Stimulated activated CD8-positive, alpha-beta memory T cell treated with anti-CD3 and anti-CD28 coated beads, Interleukin-7, amount 100 ng/mL, for 24 hours (primary cell): Measurements from ENCODE around the gene PRSS38.

Experiments
- DNase-seq: peaks from one replicate; pipeline ENCODE4 v3.0.0-alpha.2; 2020; ENCODE audit warnings: low read depth

Gene PRSS38

DNA sequence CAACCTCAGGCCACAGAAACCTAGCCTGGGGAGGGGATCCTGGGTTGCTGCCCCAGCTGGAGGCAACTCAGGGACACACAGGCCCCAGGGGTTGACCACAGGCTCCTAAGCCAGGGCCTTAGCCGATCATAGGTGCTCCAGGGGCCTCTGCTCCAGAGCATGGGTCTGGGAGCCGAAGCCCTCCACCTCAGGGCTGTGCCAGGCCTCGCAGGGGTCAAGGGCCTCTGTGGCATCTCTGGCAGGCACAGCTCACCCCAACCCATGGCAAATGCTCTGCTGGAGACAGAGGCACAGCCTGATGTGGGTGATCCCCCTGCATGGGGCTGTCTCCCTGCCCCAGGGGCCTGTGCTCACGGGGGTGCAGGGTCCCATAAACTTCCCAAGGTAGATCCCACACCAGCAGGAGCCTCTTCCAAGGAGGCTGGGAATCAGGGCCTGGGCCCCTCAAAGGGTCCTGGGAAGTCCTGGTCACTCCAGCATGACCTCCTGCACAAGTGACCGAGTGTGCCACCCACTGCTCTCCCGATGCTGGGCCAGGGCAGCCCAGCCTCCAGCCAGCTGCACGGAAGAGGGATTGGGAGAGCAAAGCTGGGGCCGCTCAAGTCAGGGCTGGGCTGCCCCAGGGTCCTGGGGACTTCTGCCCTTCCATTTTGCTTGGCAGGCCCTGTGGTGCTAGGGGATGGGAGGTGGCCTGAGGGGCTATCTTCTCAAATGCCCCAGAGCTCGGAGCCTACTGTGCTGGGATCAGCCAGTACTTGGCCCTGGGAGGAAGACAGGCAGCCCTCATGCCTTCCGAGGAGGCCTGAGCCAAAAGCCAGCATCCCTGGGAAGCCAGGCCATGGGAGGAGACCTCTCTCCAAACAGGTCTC, 22.2 kb upstream of the PRSS38 start:
- DNase-seq = no peak

DNA sequence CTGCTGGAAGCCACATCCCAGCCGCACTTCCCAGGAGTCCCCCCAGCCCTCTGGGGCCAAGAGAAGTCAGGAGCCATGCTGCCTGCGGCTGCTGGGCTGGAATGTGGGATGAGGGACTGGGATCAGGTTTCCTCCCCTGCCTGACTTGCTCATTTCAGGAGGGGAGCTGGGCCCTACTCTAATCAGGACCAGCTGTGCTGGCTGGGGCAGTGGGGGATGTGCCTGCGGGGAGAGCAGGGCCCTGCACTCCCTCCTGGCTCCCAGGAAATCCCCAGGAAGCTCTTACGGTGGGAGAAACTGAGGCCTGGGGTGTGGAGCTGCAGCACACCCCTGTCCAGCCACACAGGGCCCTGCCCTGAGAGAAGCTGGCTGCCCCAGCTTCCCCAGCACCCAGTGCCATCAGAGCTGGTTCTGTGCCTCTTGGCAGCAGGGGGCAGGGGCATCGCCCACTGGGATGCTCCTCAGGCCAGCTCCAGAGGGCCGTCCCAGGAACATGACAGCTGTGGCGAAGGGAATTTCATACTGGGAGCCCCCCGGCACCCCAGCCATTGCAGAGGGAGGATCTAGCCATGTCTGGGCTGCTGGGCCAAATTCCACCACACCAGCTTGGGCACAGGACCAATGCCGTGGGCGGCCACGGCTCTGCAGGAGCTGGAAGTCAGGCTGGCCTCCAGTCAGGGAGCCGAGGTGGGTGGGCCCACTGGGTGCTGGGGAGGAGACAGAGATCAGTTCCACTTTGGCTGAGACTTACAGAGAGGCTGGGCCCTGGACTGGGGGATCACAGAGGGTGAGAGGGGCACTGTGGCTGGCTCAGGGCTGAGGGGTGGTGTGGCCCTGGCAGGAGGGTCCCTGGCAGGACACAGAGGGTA, 21.3 kb upstream of the PRSS38 start:
- no peak for DNase-seq

GRCh38 chr1:227794817-227795192, 20.7 kb upstream of the PRSS38 start:
- no peak for DNase-seq

- no peak for DNase-seq
These were observed 19.7 kb upstream of the PRSS38 start for GRCh38 chr1:227795732-227796131.

DNA sequence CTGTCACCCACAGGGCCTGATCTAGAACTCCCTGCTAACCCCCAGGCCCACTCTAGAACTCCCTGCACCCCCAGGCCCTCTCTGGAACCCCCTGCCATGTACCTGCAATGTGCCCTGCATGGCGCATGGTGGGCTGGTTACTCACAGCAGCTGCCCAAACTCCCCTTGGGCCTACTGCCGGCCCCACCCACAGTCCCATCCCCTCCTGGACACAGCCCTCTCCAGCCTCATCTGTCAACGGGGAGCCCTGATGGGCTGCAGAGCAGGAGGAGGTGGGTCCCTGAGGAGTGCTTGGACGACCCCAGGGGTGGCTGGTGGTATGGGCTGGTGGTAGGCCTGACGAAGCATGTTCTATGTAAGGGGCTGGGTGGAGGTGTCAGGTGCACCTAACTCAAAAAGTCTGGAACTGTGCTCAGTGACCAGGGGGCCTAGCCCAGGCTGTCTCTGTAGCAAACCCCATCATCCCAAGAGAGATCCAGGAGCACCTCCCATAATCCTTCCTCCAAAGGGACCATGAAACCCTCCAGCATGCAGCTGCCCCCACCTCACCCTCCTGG, 19.0 kb upstream of the PRSS38 start:
- no peak for DNase-seq

- no peak for DNase-seq
These were observed 18.3 kb upstream of the PRSS38 start for GRCh38 chr1:227797144-227797543.

DNA sequence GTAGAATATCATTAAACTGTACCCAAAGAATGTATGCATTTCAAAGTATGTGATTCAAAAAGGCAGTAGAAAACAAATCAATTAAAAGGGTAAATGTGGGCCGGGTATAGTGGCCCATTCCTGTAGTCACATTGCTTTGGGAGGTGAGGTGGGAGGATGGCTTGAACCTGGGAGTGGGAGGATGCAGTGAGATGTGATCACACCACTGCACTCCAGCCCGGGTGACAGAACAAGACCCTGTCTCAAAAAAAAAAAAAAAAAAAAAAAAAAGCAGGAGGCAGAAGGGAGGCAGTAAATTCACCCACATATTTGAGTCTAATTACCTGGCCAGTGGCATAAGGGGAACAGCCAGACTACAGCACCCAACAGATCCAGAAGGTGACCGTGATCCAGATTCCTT, 17.9 kb upstream of the PRSS38 start:
- DNase-seq = no peak

GRCh38 chr1:227798078-227798802, 17.2 kb upstream of the PRSS38 start:
- DNase-seq = no peak

DNA sequence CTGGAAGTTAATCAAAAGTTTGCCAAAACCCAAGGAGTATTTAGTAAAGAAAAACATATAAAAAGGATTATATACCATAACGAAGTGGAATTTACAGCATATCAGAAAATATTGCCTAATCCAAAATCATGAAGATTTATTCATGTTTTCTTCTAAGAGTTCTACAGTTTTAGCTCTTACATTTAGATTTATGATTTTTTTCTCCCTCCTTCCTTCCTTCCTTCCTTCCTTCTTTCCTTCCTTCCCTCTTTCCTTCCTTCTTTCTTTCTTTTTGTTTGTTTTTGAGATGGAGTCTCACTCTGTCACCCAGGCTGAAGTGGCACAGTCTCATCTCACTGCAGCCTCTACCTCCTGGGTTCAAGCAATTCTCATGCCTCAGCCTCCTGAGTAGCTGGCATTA, 15.7 kb upstream of the PRSS38 start:
- no peak for DNase-seq

- DNase-seq = no peak
These were observed 11.5 kb upstream of the PRSS38 start for GRCh38 chr1:227803933-227804332.

DNA sequence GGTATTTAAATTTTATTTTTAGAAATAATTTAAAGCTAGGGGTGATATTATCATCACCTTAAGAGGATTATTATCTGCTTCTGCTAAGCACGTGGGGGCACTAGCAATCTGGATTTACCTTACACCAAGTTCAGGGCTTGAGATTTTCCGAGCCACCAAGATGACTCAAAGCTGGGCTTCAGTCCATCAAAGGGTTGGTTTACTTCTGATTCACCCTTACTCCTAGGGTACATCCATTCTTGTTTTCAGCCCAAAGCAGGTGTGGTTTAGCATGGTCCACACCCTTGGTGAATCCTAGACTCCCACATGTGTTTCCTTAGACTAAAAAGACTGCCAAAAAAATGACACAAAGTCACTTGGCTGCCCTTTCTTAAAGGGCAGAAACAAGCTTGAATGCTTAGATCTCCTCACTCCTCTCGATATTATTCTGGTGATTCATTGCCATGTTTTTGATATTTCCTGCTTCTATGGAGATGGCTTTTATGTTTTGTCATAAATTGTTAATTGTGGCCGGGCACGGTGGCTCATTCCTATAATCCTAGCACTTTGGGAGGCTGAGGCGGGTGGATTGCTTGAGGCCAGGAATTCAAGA, 9.8 kb upstream of the PRSS38 start:
- no peak for DNase-seq

DNA sequence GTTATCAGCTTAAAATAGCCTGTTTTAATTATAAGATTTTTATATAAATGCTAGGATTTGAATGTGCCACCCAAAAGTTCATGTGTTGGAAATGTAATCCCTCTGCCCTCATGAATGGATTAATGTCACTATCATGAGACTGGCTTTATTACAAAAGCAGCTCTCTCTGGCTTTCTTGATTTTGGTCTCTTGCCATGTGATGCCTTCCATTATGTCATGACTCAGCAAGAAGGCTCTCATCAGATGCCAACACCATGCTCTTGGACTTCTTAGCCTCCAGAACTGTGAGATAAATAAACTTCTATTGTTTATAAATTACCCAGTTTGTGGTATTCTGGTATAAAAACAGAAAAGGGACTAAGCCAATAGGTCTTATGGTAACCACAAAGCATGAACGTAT, 6.9 kb upstream of the PRSS38 start:
- DNase-seq = no peak

DNA sequence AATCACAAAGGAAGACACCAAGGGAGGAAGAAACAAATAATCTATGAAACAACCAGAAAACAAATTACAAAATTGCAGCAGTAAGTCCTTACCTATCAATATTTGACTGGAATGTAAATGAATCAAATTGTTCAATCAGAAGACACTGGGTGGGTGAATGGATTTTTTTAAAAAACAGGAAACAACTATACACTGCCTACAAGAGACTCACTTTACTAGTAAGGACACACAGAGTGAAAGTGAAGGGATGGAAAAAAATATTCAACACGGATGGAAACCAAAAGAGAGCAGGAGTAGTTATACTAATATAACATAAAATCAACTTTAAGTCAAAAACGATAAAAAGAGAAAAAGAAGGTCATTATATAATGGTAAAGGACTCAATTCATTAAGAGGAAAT, 6.4 kb upstream of the PRSS38 start:
- DNase-seq = no peak

DNA sequence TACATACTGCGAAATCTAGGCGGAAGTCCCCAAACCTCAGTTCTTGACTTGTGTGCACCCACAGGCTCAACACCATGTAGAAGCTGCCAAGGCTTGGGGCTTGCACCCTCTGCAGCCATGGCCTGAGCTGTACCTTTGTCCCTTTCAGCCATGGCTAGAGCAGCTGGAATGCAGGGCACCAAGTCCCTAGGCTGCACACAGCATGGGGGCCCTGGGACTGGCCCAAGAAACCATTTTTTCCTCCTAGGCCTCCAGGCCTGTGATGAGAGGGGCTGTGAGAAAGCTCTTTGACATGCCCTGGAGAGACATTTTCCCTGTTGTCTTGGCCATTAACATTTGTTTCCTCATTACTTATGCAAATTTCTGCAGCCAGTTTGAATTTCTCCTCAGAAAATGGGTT, 1.5 kb upstream of the PRSS38 start:
- DNase-seq = no peak

- DNase-seq = no peak
These were observed 1.4 kb downstream of the PRSS38 start for GRCh38 chr1:227816750-227817446.

DNA sequence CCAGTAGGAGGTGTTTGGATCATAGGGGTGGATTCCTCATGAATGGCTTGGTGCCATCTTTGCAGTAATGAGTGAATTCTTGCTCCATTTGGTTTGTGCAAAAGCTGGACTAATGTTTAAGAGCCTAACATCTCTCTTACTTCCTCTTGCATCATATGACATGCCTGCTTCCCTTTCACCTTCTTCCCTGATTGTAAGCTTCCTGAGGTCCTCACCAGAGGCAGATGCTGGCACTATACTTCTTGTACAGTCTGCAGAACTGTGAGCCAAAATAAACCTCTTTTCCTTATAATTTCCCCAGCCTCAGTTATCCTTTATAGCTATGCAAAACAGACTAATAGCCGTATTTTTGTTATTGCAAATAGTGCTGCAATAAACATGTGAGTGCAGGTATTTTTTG, 8.1 kb downstream of the PRSS38 start:
- DNase-seq = no peak

DNA sequence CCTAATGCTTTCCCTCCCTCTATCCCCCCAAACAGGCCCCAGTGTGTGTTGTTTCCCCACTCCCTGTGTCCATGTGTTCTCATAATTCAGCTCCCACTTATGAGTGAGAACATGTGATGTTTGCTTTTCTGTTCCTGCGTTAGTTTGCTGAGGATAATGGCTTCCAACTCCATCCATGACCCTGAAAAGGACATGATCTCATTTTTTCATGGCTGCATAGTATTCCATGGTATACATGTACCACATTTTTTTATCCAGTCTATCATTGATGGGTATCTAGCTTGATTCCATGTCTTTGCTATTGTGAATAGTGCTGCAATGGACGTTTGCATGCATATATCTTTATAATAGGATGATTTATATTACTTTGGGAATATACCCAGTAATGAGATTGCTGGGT, 8.7 kb downstream of the PRSS38 start:
- no peak for DNase-seq

DNA sequence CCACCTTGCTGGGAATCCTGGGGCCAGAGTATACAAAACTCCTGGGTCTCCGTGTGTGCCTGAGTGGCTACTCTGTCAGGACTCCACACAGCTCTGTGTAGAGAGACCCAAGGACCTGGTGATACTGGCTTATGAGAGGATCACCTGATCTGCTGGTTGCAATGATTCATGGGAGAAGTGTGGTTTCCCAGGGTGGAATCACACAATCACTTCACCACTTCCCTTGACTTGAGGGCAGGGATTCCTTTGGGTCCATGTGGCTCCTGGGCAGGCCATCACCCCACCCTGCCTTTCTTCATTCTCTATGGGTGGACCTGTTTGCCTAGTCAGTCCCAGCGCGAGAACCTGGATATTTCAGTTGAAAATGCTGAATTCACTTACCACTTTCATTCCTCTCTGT, 13.3 kb downstream of the PRSS38 start:
- DNase-seq = no peak

GRCh38 chr1:227838181-227838580, 22.7 kb downstream of the PRSS38 start:
- no peak for DNase-seq

GRCh38 chr1:227841096-227841495, 25.6 kb downstream of the PRSS38 start:
- no peak for DNase-seq
